DOHH2 (cell line): ENCODE results near the gene FGGY.

Experiments used
- H3F3A ChIP-seq: fragments of 200-600 bp; sonication (generic), shearing (Covaris generic); 2 replicates; pipeline ENCODE4 v1.6.0; 2016; ENCODE audit warnings: antibody characterized with exemption, mild to moderate bottlenecking; ENCODE audit not compliant: control insufficient read depth, insufficient read depth
- H3K27ac ChIP-seq: fragments of 200-600 bp; sonication (generic); 2 replicates; pipeline ENCODE4 v1.5.1; 2014; ENCODE audit warnings: low read depth, mild to moderate bottlenecking, low read length, moderate library complexity
- H3K27me3 ChIP-seq: fragments of 200-600 bp; sonication (generic); 2 replicates; pipeline ENCODE4 v1.6.1; 2014; ENCODE audit warnings: mild to moderate bottlenecking, low read length, mixed read lengths; ENCODE audit not compliant: control insufficient read depth
- H3K36me3 ChIP-seq: fragments of 200-600 bp; sonication (generic); 2 replicates; pipeline ENCODE4 v1.6.1; 2014; ENCODE audit warnings: mild to moderate bottlenecking, low read length, moderate library complexity, mixed read lengths; ENCODE audit not compliant: control insufficient read depth
- H3K4me1 ChIP-seq: fragments of 200-600 bp; sonication (generic); 2 replicates; pipeline ENCODE4 v1.6.1; 2014; ENCODE audit warnings: mild to moderate bottlenecking, low read length, mixed read lengths; ENCODE audit not compliant: control insufficient read depth
- H3K4me2 ChIP-seq: fragments of 200-600 bp; sonication (generic); 2 replicates; pipeline ENCODE4 v1.6.0; 2014; ENCODE audit warnings: mild to moderate bottlenecking, low read length, moderate library complexity
- H3K4me3 ChIP-seq: fragments of 200-600 bp; sonication (generic); 2 replicates; pipeline ENCODE4 v1.5.1; 2014; ENCODE audit warnings: mild to moderate bottlenecking, low read length, mixed read lengths
- H3K79me2 ChIP-seq: fragments of 200-600 bp; sonication (generic); 2 replicates; pipeline ENCODE4 v1.6.1; 2014; ENCODE audit warnings: mild to moderate bottlenecking, low read length, mixed read lengths; ENCODE audit not compliant: control insufficient read depth
- H3K9me2 ChIP-seq: fragments of 200-600 bp; sonication (generic); replicated peaks from 2 replicates; pipeline ENCODE4 v1.6.1; 2014; ENCODE audit warnings: mild to moderate bottlenecking, low read length, mixed read lengths; ENCODE audit not compliant: control insufficient read depth
- H3K9me3 ChIP-seq: fragments of 200-600 bp; sonication (generic); 2 replicates; pipeline ENCODE4 v1.6.1; 2014; ENCODE audit warnings: antibody characterized with exemption, low read length, mixed read lengths; ENCODE audit not compliant: control insufficient read depth, insufficient read depth
- H4K20me1 ChIP-seq: fragments of 200-600 bp; sonication (generic); 2 replicates; pipeline ENCODE4 v1.6.0; 2014; ENCODE audit warnings: low read depth, mild to moderate bottlenecking, antibody characterized with exemption, low read length, moderate library complexity; ENCODE audit not compliant: control insufficient read depth, insufficient read depth
- CTCF ChIP-seq: fragments of 200-600 bp; sonication (generic); IDR thresholded peaks from one replicate; pipeline ENCODE4 v1.5.1; 2014; ENCODE audit warnings: antibody characterized with exemption, mild to moderate bottlenecking, low read depth, low read length; ENCODE audit not compliant: poor library complexity, severe bottlenecking
- EZH2phosphoT487 ChIP-seq: fragments of 200-600 bp; sonication (generic); IDR thresholded peaks from 2 replicates; pipeline ENCODE4 v1.6.1; 2017; ENCODE audit warnings: borderline replicate concordance, mild to moderate bottlenecking, antibody characterized with exemption, low read length, moderate library complexity, mixed read lengths

FGGY gene

GRCh38 chr1:59443310-59443709 lies 146.4 kb downstream of the FGGY start:
- H3K4me1 ChIP-seq: no peaks in the 10 kb centered on the region
- no peaks in the 10 kb centered on the region for H3K9me2 ChIP-seq
- no peaks in the 10 kb centered on the region for H3K79me2 ChIP-seq
- H4K20me1 ChIP-seq: no peaks in the 10 kb centered on the region
- no peaks in the 10 kb centered on the region for H3K36me3 ChIP-seq
- TF ChIP-seq EZH2phosphoT487: no peak
- no peak for TF ChIP-seq CTCF
- no peak overlapping the region for H3K4me3 ChIP-seq
- no peaks in the 10 kb centered on the region for H3K9me3 ChIP-seq
- no peaks in the 10 kb centered on the region for H3F3A ChIP-seq
- H3K27ac ChIP-seq: no peak overlapping the region
- no peak overlapping the region for H3K4me2 ChIP-seq
- H3K27me3 ChIP-seq: no peaks in the 10 kb centered on the region

DNA sequence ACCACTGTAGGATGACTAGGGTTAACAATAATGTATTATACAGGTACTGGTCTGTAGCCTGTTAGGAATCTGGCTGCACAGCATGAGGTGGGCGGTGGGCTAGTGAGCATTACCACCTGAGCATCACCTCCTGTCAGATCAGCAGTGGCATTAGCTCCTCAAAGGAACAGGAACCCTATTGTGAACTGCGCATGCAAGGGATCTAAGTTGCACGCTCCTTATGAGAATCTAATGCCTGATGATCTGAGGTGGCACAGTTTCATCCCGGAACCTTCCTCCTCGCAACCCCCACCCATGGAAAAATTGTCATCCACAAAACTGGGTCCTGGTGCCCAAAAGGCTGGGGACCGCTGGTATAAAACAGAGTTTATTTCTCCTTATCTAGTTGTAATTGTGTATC lies 147.6 kb downstream of the FGGY start:
- TF ChIP-seq EZH2phosphoT487 (no peak), CTCF (no peak)
- Histone ChIP-seq H3K4me1 (no peaks in the 10 kb centered on the region), H3K27ac (no peak overlapping the region), H3K4me3 (no peak overlapping the region), H3K27me3 (no peaks in the 10 kb centered on the region), H3K36me3 (no peaks in the 10 kb centered on the region), H3F3A (no peaks in the 10 kb centered on the region), H3K79me2 (no peaks in the 10 kb centered on the region), H4K20me1 (no peaks in the 10 kb centered on the region), H3K9me3 (no peaks in the 10 kb centered on the region), H3K4me2 (no peak overlapping the region), H3K9me2 (no peaks in the 10 kb centered on the region)

GRCh38 chr1:59445040-59445439 lies 148.1 kb downstream of the FGGY start:
- Histone ChIP-seq H3K79me2 (no peaks in the 10 kb centered on the region), H3K4me1 (no peaks in the 10 kb centered on the region), H3K9me3 (no peaks in the 10 kb centered on the region), H3K27me3 (no peaks in the 10 kb centered on the region), H3K4me2 (no peak overlapping the region), H3K27ac (no peak overlapping the region), H3K9me2 (no peaks in the 10 kb centered on the region), H3K4me3 (no peak overlapping the region), H3F3A (no peaks in the 10 kb centered on the region), H3K36me3 (no peaks in the 10 kb centered on the region), H4K20me1 (no peaks in the 10 kb centered on the region)
- no peak for TF ChIP-seq CTCF
- TF ChIP-seq EZH2phosphoT487: no peak

- TF ChIP-seq EZH2phosphoT487 (no peak), CTCF (no peak)
- Histone ChIP-seq H3K9me2 (no peaks in the 10 kb centered on the region), H3K36me3 (no peaks in the 10 kb centered on the region), H3K4me3 (no peak overlapping the region), H3K27ac (no peak overlapping the region), H3K4me2 (no peak overlapping the region), H3K79me2 (no peaks in the 10 kb centered on the region), H3K27me3 (no peaks in the 10 kb centered on the region), H3F3A (no peaks in the 10 kb centered on the region), H3K9me3 (no peaks in the 10 kb centered on the region), H3K4me1 (no peaks in the 10 kb centered on the region), H4K20me1 (no peaks in the 10 kb centered on the region)
These were observed 149.5 kb downstream of the FGGY start for GRCh38 chr1:59446257-59446901.
